GM23248 (cell line): Measurements from ENCODE around the gene OR51B5.

Experiments used
- EZH2 ChIP-seq: fragments of 200-600 bp; sonication (generic); IDR thresholded peaks from 2 replicates; pipeline ENCODE4 v1.6.1; 2018; ENCODE audit warnings: antibody characterized with exemption, mild to moderate bottlenecking; ENCODE audit not compliant: insufficient read depth, poor library complexity, severe bottlenecking
- EZH2phosphoT487 ChIP-seq: fragments of 200-600 bp; sonication (generic); IDR thresholded peaks from 2 replicates; pipeline ENCODE4 v1.6.1; 2018; ENCODE audit warnings: antibody characterized with exemption, moderate library complexity, mild to moderate bottlenecking, low read depth; ENCODE audit not compliant: insufficient read depth

DNA sequence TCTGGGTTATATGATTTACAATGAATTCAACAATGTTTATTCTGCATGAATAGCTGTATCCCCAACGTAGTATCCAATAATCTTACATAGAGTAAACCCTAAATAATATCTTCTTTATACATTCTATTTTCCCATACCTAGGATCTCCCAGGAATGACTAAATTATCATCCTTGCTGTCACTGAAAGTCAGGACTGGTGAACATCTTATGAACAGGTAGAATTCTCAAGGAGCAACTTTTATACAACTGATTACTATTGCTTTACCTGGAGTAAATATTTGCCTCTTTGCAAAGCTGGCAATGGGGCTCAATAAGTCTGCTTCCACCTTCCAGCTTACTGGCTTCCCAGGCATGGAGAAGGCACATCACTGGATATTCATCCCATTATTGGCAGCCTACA lies 7.9 kb upstream of the OR51B5 start, which contains the start of gene OR51B6:
- no peak for TF ChIP-seq EZH2
- TF ChIP-seq EZH2phosphoT487, result no peak
